NCI-H1092 treated with DMSO at 0.1 percent for 48 hours (cell line): ENCODE results near the gene RARG.
"Not testable (repeated sequence)": the region's sequence is repeated elsewhere in the genome, so short reads cannot be mapped to it uniquely, and the experiment has no call there.

Experiments
- DNase-seq: peaks from one replicate; lab custom pipeline; 2025; lab: John Stamatoyannopoulos, UW

The RARG gene

GRCh38 chr12:53170876-53171724, 60.9 kb downstream of the RARG start:
- no peak for DNase-seq

GRCh38 chr12:53170215-53170614, 61.8 kb downstream of the RARG start:
- DNase-seq: no peak

GRCh38 chr12:53169644-53170043, 62.4 kb downstream of the RARG start:
- no peak for DNase-seq

GRCh38 chr12:53166837-53167236, 65.2 kb downstream of the RARG start:
- no peak for DNase-seq

GRCh38 chr12:53163008-53163407, 69.0 kb downstream of the RARG start:
- DNase-seq: not testable (repeated sequence)

- DNase-seq: no peak
Measured at GRCh38 chr12:53161119-53161911, 70.7 kb downstream of the RARG start.

- no peak for DNase-seq
Measured at GRCh38 chr12:53160673-53161072, 71.3 kb downstream of the RARG start.
